ENCODE data around the gene CAPN3. TPM values are rescaled to one million over a fixed set of nuclear protein-coding genes. Genes with fewer than 3 reads are reported as not detected.

The CAPN3 gene
- total RNA-seq (0.51 and 2.2 TPM in 2 replicates), polyA plus RNA-seq (3.7 and 3.9 TPM in 2 replicates), polyA minus RNA-seq (1.1 and 2.8 TPM in 2 replicates), Bru-seq, nascent RNA (percentile 43 among the genes with signal in this experiment), BruChase-seq, experiment 1, labeled RNA remaining after a 6-hour chase (percentile 19 among the genes with signal in this experiment), BruChase-seq, experiment 2, labeled RNA remaining after a 2-hour chase (percentile 21 among the genes with signal in this experiment)
- 0.90 and 1.1 TPM in 2 replicates for polyA plus RNA-seq (2011; cell fraction: cytosol; rRNA removed)
- polyA plus RNA-seq (2011; cell fraction: nucleus; rRNA removed), result 21.2 and 27.1 TPM in 2 replicates
- 1.1 and 1.2 TPM in 2 replicates for polyA plus RNA-seq (2012)
- 1.1 TPM for polyA minus RNA-seq (2011; cell fraction: cytosol; rRNA and poly(A)+ RNA removed)
- polyA minus RNA-seq (2011; cell fraction: nucleus; rRNA and poly(A)+ RNA removed), result 1.6 and 3.3 TPM in 2 replicates
- long read RNA-seq, result 0 reads

- Histone ChIP-seq H3K4me3 (replicated peaks in 1 of 3; ENCODE audit: insufficient read depth in 1 of 3, low read depth in 1 of 3, low read length in 3 of 3) (no peak within 1 kb of the TSS), H3K27me3 (ENCODE audit: control insufficient read depth in 2 of 2, insufficient read depth in 2 of 2, low read length in 2 of 2) (no peaks in the 10 kb centered on the region), H3K9me1 (replicated peaks; ENCODE audit: control insufficient read depth, extremely low read depth, insufficient read depth, low read length) (no peaks in the 10 kb centered on the region), H3K4me2 (ENCODE audit: insufficient read depth, low read length) (no peak within 1 kb of the TSS), H4K20me1 (replicated peaks; ENCODE audit: control insufficient read depth, extremely low read depth, insufficient read depth, low read length) (no peaks in the 10 kb centered on the region), H3K9ac (replicated peaks; ENCODE audit: extremely low read depth, insufficient read depth, low read length) (no peak within 1 kb of the TSS), H3K4me1 (ENCODE audit: control insufficient read depth, extremely low read depth, insufficient read depth, low read length) (no peaks in the 10 kb centered on the region), H2AFZ (ENCODE audit: low read depth, low read length) (no peak within 1 kb of the TSS), H3K9me3 (replicated peaks; ENCODE audit: control insufficient read depth, insufficient read depth, low read length) (no peaks in the 10 kb centered on the region), H3K36me3 (ENCODE audit: control insufficient read depth in 2 of 2, extremely low read depth in 1 of 2, insufficient read depth in 2 of 2, low read length in 2 of 2) (no peaks in the 10 kb centered on the region), H3K27ac (ENCODE audit: insufficient read depth, low read depth, low read length) (no peak within 1 kb of the TSS), H3K79me2 (ENCODE audit: control insufficient read depth, insufficient read depth, low read length) (no peaks in the 10 kb centered on the region)
- dilution Hi-C loops (cut with MboI; ENCODE audit: extremely low pct_ligation_motif_present, low sequenced_read_pairs), result no loop called here
- intact Hi-C loops (cut with micrococcal nuclease), result no loop called here
- BruUV-seq (replicated peaks), result no TSS peak
- DNase-seq (ENCODE audit: low read depth, low spot score) (no peak), FAIRE-seq (no peak)
- TF ChIP-seq JUN (IDR thresholded peaks at IDR 0.05; ENCODE audit: borderline replicate concordance, insufficient read depth, insufficient read length, low read depth) (no peak), POLR2AphosphoS5 (IDR thresholded peaks at IDR 0.05; ENCODE audit: insufficient read depth, low read depth, low read length) (no peak), EZH2 (IDR thresholded peaks at IDR 0.05; ENCODE audit: borderline replicate concordance, low read depth, low read length, severe bottlenecking) (no peak), MYC (IDR thresholded peaks at IDR 0.05; ENCODE audit: low read depth, low read length) (no peak), GATA2 (IDR thresholded peaks at IDR 0.05; ENCODE audit: insufficient read depth, insufficient read length, low read depth, low read length) (no peak), CTCF (IDR thresholded peaks at IDR 0.05; ENCODE audit: extremely low read depth in 1 of 2, insufficient read depth in 1 of 2, low read depth in 1 of 2, low read length in 2 of 2) (no peak), POLR2A (IDR thresholded peaks at IDR 0.05; ENCODE audit: low read depth, low read length) (no peak), FOS (IDR thresholded peaks at IDR 0.05; ENCODE audit: borderline replicate concordance, insufficient read depth, low read length) (no peak)
- TF ChIP-seq, protein P1, sequence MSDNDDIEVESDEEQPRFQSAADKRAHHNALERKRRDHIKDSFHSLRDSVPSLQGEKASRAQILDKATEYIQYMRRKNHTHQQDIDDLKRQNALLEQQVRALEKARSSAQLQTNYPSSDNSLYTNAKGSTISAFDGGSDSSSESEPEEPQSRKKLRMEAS (IDR thresholded peaks at IDR 0.05; ENCODE audit: insufficient read depth, insufficient read length), result no peak
- POLR2A ChIA-PET, result no interaction called here
- CTCF ChIA-PET, result no interaction called here
Observed at GRCh38 chr15:42359249-42359648, at the start of gene CAPN3. CAPN3 (plus strand) TSS chr15:42359501; CDS start chr15:42359806, 305 bp downstream.

Measured in endothelial cell of umbilical vein (primary cell).